ENCODE results near the gene SMG5.

SMG5 gene

GRCh38 chr1:156203331-156203730 is 79.3 kb downstream of the SMG5 start:
- DNase-seq, result no peak

GRCh38 chr1:156200044-156200443 is 82.6 kb downstream of the SMG5 start:
- DNase-seq, result no peak
